Measurements from ENCODE around the gene ZFP36L1.

Gene ZFP36L1

DNA sequence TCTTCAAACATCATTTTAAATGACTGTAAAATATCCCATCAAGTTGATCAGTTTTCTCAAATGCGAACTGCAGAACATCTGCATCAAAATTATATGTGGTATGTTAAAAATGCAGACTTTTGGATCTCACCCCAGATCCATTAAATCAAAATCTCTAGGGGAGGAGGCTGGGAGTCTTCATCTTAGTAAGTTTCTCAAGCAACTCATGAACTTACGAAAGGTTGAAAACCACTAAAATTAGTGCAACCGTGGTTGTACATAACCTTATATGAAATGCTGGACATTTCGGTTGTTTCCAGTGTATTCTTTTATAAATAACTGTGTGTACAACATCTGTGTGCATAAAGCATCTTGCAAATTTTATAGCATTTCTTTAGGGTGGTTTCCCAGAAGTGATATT is 39.2 kb downstream of the ZFP36L1 start:
- TF ChIP-seq, protein P1, sequence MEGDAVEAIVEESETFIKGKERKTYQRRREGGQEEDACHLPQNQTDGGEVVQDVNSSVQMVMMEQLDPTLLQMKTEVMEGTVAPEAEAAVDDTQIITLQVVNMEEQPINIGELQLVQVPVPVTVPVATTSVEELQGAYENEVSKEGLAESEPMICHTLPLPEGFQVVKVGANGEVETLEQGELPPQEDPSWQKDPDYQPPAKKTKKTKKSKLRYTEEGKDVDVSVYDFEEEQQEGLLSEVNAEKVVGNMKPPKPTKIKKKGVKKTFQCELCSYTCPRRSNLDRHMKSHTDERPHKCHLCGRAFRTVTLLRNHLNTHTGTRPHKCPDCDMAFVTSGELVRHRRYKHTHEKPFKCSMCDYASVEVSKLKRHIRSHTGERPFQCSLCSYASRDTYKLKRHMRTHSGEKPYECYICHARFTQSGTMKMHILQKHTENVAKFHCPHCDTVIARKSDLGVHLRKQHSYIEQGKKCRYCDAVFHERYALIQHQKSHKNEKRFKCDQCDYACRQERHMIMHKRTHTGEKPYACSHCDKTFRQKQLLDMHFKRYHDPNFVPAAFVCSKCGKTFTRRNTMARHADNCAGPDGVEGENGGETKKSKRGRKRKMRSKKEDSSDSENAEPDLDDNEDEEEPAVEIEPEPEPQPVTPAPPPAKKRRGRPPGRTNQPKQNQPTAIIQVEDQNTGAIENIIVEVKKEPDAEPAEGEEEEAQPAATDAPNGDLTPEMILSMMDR (IDR thresholded peaks at IDR 0.05; ENCODE audit: low read depth, low read length) = no peak
- H3K9me3 ChIP-seq = no peaks in the 10 kb centered on the region
- no peaks in the 10 kb centered on the region for H3K36me3 ChIP-seq
- no peak for DNase-seq
- no peaks in the 10 kb centered on the region for H3K4me1 ChIP-seq
- H3K27me3 ChIP-seq = no peaks in the 10 kb centered on the region
- no peak overlapping the region for H3K4me3 ChIP-seq (ENCODE audit: low read depth, low read length)

DNA sequence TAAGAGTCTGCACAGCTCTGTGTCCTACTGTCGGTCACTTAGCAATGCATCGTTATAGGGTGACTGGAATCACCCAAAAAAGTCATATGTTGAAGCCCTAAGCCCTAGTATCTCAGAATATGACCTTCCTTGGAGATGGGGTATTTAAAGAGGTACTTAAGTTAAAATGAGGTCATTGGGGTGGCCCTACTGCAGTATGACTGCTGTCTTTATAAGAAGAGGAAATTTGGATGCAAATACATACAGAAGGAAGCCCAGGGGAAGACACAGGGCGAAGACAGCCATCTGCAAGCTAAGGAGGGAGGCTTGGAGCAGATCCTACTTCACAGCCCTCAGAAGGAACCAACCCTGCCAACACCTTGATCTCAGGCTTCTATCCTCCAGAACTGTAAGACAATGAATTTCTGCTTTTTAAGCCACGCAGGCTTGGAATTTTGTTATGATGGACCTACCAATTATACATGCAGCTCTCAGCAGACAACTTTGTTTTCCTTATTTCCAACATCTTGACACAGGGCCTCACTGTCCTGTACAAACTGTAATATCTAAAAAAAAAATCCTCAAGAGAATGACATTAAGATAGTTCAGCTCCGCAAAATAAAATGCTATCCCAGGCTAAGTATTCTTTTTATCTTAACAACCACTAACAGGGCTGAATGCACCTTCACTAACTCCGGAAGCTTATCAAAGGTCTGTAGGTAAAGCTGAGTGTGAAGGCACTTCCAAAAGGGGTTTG is 40.4 kb downstream of the ZFP36L1 start:
- Histone ChIP-seq H3K9me3 (no peaks in the 10 kb centered on the region), H3K4me1 (no peaks in the 10 kb centered on the region), H3K4me3 (ENCODE audit: low read depth, low read length) (no peak overlapping the region), H3K36me3 (no peaks in the 10 kb centered on the region), H3K27me3 (no peaks in the 10 kb centered on the region)
- TF ChIP-seq, protein P1 (IDR thresholded peaks at IDR 0.05; ENCODE audit: low read depth, low read length) = no peak
- DNase-seq = no peak

DNA sequence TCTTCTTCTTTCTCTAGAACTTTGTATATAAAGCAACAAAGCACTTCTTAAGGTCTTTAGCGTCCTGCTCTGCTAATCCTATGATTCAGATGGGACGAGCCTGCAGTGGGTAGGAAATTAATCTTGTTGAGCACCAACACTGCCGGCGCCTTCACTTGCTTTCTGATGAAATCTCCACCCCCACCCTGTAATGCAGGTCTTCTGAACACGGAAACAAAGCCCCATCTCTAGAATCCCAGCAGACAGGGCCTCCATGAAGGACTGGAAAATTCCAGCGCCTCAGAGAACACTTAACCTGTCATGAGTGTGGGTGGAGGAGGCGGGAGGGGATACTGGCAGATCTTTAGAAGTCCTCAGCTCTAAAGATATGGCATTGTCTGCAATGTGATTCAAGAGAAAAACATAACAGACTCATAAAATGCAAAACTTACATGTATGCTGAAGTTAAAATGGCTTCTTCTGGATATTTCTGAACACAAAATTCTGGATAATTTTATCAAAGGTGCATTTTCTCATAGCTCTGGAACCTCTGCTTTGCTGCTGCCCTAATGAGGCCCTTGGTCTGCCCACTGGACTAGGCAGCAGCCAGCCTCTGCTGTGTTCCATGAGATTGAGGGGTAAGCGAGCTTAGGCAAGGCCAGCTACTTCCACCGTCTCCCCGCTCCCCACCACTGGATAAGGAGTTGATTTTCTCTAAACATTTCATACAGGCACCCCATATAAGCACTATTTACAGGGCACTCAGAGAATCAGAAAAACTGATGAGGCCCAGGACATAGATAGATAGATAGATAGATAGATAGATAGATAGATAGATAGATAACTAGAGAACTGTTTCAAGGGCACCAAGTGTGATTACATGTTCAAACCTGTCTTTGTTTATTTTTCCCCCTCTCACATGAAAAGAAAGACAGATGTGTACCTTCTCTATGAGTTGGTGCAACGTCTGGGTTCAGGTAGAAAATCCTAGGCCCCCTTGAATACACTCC is 43.1 kb downstream of the ZFP36L1 start:
- Histone ChIP-seq H3K36me3 (no peaks in the 10 kb centered on the region), H3K4me1 (no peaks in the 10 kb centered on the region), H3K4me3 (ENCODE audit: low read depth, low read length) (no peak overlapping the region), H3K9me3 (no peaks in the 10 kb centered on the region), H3K27me3 (no peaks in the 10 kb centered on the region)
- TF ChIP-seq, protein P1 (IDR thresholded peaks at IDR 0.05; ENCODE audit: low read depth, low read length) = no peak
- DNase-seq = no peak

DNA sequence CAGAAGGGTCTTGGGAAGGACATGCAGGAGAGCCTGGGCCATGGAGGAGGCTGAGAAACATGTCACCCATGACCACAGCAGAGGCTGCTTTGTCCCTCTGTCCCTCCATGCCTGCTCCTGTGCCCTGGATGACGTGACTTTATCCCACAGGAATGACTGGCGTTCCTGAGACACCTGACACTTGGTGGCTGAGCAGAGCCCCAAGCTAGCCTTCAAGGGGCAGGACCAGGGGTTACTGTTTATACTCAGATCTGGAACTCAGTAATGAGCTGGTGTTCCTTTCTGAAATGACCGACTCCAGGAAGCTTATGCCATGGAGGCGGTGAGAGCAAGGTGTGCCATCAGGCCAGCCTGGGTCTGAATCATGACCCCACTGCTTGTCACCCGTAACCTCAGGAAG is 44.2 kb downstream of the ZFP36L1 start:
- H3K9me3 ChIP-seq = no peaks in the 10 kb centered on the region
- no peaks in the 10 kb centered on the region for H3K27me3 ChIP-seq
- H3K4me1 ChIP-seq = no peaks in the 10 kb centered on the region
- TF ChIP-seq, protein P1 (IDR thresholded peaks at IDR 0.05; ENCODE audit: low read depth, low read length) = no peak
- H3K36me3 ChIP-seq = no peaks in the 10 kb centered on the region
- H3K4me3 ChIP-seq (ENCODE audit: low read depth, low read length) = no peak overlapping the region
- DNase-seq = no peak

DNA sequence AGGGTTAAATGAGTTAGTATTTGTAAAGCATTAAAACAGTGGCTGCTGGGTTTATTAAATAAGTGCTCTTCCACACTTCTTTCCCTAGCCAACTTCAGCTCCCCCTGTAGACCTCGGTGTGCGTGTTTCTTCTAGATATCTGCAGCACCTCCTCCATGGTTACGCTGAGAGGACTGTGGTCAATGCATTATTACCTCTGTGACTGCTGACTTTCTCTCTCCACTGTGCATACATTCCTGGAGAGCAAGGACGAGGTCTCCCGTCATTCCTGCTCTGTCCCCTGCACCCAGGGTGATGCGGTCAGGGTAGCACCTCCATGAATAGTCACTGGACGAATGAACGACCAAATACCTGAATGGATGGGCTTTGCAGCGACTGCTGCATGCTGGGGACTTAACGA is 44.6 kb downstream of the ZFP36L1 start:
- H3K9me3 ChIP-seq = no peaks in the 10 kb centered on the region
- no peaks in the 10 kb centered on the region for H3K27me3 ChIP-seq
- no peaks in the 10 kb centered on the region for H3K4me1 ChIP-seq
- no peak overlapping the region for H3K4me3 ChIP-seq (ENCODE audit: low read depth, low read length)
- H3K36me3 ChIP-seq = no peaks in the 10 kb centered on the region
- DNase-seq = no peak
- TF ChIP-seq, protein P1 (IDR thresholded peaks at IDR 0.05; ENCODE audit: low read depth, low read length) = no peak
